Panc1 (cell line): ENCODE data around the gene ABHD4. TPM values are rescaled to one million over a fixed set of nuclear protein-coding genes. Genes with fewer than 3 reads are reported as not detected.

ENCODE experiments used
- ATAC-seq: fragments of 200-7000 bp; cut with Tn5 transposase; 2 replicates; pipeline ENCODE4 v1.9.1; 2020; ENCODE audit warnings: mild to moderate bottlenecking, moderate library complexity
- BruUV-seq: library from RNA; stranded (reverse); fragments of 400-500 nt; replicated peaks from 2 replicates; lab custom pipeline; 2021; lab: Mats Ljungman, UMichigan
- CTCF ChIA-PET: fragments of 300-600 bp; sonication (Branson Sonifier 250); formaldehyde crosslinking; loops from one replicate; lab custom pipeline; 2022; ENCODE audit warnings: antibody characterized with exemption; lab: Charles Lee
- POLR2A ChIA-PET: fragments of 300-600 bp; sonication (Branson Sonifier 250); formaldehyde crosslinking; loops from one replicate; lab custom pipeline; 2022; ENCODE audit warnings: antibody characterized with exemption; lab: Charles Lee
- DNase-seq: peaks from one replicate; pipeline ENCODE4 v3.0.0-alpha.2; 2010; ENCODE audit warnings: low read depth, low spot score
- H3K27ac ChIP-seq: 2 replicates; pipeline ENCODE4 v1.5.1; 2011; ENCODE audit warnings: mild to moderate bottlenecking, low read length, inconsistent platforms
- H3K27me3 ChIP-seq: fragments of 200-500 bp; sonication (Bioruptor generic); 2 replicates; pipeline ENCODE4 v1.6.0; 2014; ENCODE audit warnings: low read length, inconsistent platforms; ENCODE audit not compliant: control insufficient read depth, insufficient read depth
- H3K36me3 ChIP-seq: fragments of 200-500 bp; sonication (Bioruptor generic); 2 replicates; pipeline ENCODE4 v1.5.1; 2014; ENCODE audit warnings: inconsistent platforms, mild to moderate bottlenecking, low read length, moderate library complexity; ENCODE audit not compliant: control insufficient read depth, insufficient read depth
- H3K4me1 ChIP-seq: 2 replicates; pipeline ENCODE4 v1.5.1; 2011; ENCODE audit warnings: inconsistent platforms, mild to moderate bottlenecking, low read length, moderate library complexity; ENCODE audit not compliant: control insufficient read depth, insufficient read depth
- H3K4me3 ChIP-seq, 2 experiments: 2 replicates each; pipeline ENCODE4 v1.5.1; 2011 to 2012; ENCODE audit warnings: low read depth in 2 of 2, low read length in 2 of 2, mild to moderate bottlenecking in 2 of 2, inconsistent platforms in 1 of 2, moderate library complexity in 1 of 2
- H3K9me3 ChIP-seq: fragments of 200-500 bp; sonication (Bioruptor generic); 2 replicates; pipeline ENCODE4 v1.5.1; 2014; ENCODE audit warnings: low read depth, mild to moderate bottlenecking, inconsistent platforms, low read length, moderate library complexity; ENCODE audit not compliant: control insufficient read depth, insufficient read depth
- POLR2AphosphoS5 ChIP-seq: IDR thresholded peaks from 2 replicates; pipeline ENCODE4 v1.6.1; 2012; ENCODE audit warnings: mild to moderate bottlenecking, low read depth, low read length, moderate library complexity
- SIN3A ChIP-seq: IDR thresholded peaks from 2 replicates; pipeline ENCODE4 v1.6.1; 2012; ENCODE audit warnings: low read depth, mild to moderate bottlenecking, low read length, moderate library complexity, borderline replicate concordance; ENCODE audit not compliant: insufficient read depth
- TCF7L2 ChIP-seq: IDR thresholded peaks from 2 replicates; pipeline ENCODE4 v1.6.1; 2011; ENCODE audit warnings: mild to moderate bottlenecking, low read depth, low read length, inconsistent platforms
- in situ Hi-C: cut with HindIII; loops from 2 replicates; pipeline ENCODE4 v1.10.0; 2016; ENCODE audit warnings: low sequenced_read_pairs, low pct_unique_long_range_greater_than_20kb
- intact Hi-C: fragments of 100-400 bp; cut with micrococcal nuclease; formaldehyde crosslinking; loops from one replicate; pipeline ENCODE4 v1.10.0; 2022; ENCODE audit not compliant: unreplicated experiment
- total RNA-seq: library from RNA; stranded (reverse); gene quantifications from one replicate; pipeline ENCODE4 v1.2.1, GENCODE V29; 2021; ENCODE audit not compliant: unreplicated experiment
- TF ChIP-seq, protein P1 (sequence below): fragments of 450-650 bp; IDR thresholded peaks from 2 replicates; pipeline ENCODE4 v1.5.1; 2017; ENCODE audit warnings: mild to moderate bottlenecking
- TF ChIP-seq, protein P2 (sequence below), 2 experiments: IDR thresholded peaks; 2 replicates each; pipeline ENCODE4 v1.6.1; 2011 to 2012; ENCODE audit warnings: low read depth in 2 of 2, control low read depth in 1 of 2, low read length in 1 of 2, mild to moderate bottlenecking in 1 of 2, moderate library complexity in 1 of 2; ENCODE audit not compliant: insufficient read depth in 1 of 2

The ABHD4 gene
- total RNA-seq, 1 experiment from 2014 or later, result 5.1 TPM

DNA sequence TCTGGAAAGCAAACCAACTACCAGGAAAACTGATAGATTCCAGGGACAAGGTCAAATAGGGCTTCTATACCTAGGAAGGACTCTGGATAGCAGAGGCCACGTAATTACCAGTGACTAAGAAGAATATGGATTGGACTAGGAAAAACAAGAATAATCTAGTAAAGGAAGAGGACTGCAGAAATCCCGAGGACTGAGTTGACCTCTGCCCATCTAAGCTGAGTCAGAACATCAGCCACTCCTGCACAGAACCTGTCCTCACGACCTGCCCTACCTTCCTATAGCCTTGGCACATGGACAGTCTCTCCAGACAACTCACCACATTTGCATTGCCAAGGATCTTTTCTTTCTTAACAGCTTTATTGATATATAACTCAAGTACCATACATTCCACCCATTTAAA, 43.7 kb downstream of the ABHD4 start:
- H3K27me3 ChIP-seq, result no peaks in the 10 kb centered on the region
- CTCF ChIA-PET, result no interaction called here
- no peaks in the 10 kb centered on the region for H3K36me3 ChIP-seq
- intact Hi-C loops, result no loop called here
- no peak for DNase-seq
- no peak overlapping the region for H3K4me3 ChIP-seq
- in situ Hi-C loops, result no loop called here
- no peak overlapping the region for H3K27ac ChIP-seq
- BruUV-seq, result no TSS peak
- no peaks in the 10 kb centered on the region for H3K4me1 ChIP-seq
- H3K9me3 ChIP-seq, result no peaks in the 10 kb centered on the region
- no peak for ATAC-seq
- TF ChIP-seq, protein P1, sequence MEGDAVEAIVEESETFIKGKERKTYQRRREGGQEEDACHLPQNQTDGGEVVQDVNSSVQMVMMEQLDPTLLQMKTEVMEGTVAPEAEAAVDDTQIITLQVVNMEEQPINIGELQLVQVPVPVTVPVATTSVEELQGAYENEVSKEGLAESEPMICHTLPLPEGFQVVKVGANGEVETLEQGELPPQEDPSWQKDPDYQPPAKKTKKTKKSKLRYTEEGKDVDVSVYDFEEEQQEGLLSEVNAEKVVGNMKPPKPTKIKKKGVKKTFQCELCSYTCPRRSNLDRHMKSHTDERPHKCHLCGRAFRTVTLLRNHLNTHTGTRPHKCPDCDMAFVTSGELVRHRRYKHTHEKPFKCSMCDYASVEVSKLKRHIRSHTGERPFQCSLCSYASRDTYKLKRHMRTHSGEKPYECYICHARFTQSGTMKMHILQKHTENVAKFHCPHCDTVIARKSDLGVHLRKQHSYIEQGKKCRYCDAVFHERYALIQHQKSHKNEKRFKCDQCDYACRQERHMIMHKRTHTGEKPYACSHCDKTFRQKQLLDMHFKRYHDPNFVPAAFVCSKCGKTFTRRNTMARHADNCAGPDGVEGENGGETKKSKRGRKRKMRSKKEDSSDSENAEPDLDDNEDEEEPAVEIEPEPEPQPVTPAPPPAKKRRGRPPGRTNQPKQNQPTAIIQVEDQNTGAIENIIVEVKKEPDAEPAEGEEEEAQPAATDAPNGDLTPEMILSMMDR, result no peak
- no peak for TF ChIP-seq POLR2AphosphoS5
- no peak for TF ChIP-seq TCF7L2
- TF ChIP-seq, protein P2, sequence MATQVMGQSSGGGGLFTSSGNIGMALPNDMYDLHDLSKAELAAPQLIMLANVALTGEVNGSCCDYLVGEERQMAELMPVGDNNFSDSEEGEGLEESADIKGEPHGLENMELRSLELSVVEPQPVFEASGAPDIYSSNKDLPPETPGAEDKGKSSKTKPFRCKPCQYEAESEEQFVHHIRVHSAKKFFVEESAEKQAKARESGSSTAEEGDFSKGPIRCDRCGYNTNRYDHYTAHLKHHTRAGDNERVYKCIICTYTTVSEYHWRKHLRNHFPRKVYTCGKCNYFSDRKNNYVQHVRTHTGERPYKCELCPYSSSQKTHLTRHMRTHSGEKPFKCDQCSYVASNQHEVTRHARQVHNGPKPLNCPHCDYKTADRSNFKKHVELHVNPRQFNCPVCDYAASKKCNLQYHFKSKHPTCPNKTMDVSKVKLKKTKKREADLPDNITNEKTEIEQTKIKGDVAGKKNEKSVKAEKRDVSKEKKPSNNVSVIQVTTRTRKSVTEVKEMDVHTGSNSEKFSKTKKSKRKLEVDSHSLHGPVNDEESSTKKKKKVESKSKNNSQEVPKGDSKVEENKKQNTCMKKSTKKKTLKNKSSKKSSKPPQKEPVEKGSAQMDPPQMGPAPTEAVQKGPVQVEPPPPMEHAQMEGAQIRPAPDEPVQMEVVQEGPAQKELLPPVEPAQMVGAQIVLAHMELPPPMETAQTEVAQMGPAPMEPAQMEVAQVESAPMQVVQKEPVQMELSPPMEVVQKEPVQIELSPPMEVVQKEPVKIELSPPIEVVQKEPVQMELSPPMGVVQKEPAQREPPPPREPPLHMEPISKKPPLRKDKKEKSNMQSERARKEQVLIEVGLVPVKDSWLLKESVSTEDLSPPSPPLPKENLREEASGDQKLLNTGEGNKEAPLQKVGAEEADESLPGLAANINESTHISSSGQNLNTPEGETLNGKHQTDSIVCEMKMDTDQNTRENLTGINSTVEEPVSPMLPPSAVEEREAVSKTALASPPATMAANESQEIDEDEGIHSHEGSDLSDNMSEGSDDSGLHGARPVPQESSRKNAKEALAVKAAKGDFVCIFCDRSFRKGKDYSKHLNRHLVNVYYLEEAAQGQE (IDR thresholded peaks at IDR 0.05; ENCODE audit: insufficient read depth in 1 of 2, low read depth in 2 of 2, low read length in 1 of 2), result no peak
- TF ChIP-seq SIN3A, result no peak
- POLR2A ChIA-PET, result no interaction called here

DNA sequence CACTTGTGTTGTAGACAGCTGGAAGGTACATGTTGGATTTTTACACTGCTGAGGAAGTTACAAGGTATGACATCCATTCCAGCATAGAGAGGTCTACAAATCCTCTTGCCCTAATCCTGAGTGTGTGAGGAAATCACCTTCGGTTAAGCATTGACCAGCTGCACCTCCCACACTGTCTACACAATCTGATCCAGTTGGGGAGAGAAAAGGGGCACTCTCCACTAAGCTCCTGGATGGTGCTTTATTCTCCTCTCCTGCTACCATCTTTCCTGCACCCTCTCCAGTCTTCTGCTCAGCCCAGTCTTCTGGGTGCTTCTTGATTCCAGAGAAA, 46.2 kb downstream of the ABHD4 start, which contains the start of gene OR6J1:
Gene OR6J1, minus strand, starts transcription at position 48 of the 331 bp plus-strand sequence. CDS start 9,541 bp downstream, outside the sequence.
- intact Hi-C loops (no loop called here), in situ Hi-C loops (no loop called here)
- no peak for ATAC-seq
- BruUV-seq, result no TSS peak
- CTCF ChIA-PET, result no interaction called here
- Histone ChIP-seq H3K4me1 (no peaks in the 10 kb centered on the region), H3K36me3 (no peaks in the 10 kb centered on the region), H3K4me3 (no peak within 1 kb of the TSS), H3K27me3 (no peaks in the 10 kb centered on the region), H3K27ac (no peak within 1 kb of the TSS), H3K9me3 (no peaks in the 10 kb centered on the region)
- TF ChIP-seq SIN3A, result no peak
- TF ChIP-seq, protein P1, result 0 out of 2 replicates have a peak, but pooled peaks have one; percentile 24
- DNase-seq, result no peak
- POLR2A ChIA-PET, result no interaction called here
